Calu3 (cell line): Measurements from ENCODE around the gene FMN1. TPM values are rescaled to one million over a fixed set of nuclear protein-coding genes. Genes with fewer than 3 reads are reported as not detected.

Source experiments
- BruUV-seq: library from RNA; stranded (reverse); fragments of 400-500 nt; replicated peaks from 2 replicates; lab custom pipeline; 2021; lab: Mats Ljungman, UMichigan
- CTCF ChIA-PET: fragments of 300-600 bp; sonication (Branson Sonifier 250); formaldehyde crosslinking; loops from one replicate; lab custom pipeline; 2022; ENCODE audit warnings: antibody characterized with exemption; lab: Charles Lee
- DNase-seq: peaks from one replicate; pipeline ENCODE4 v3.0.0; 2022
- H3K27ac Mint-ChIP-seq: one replicate; pipeline ENCODE4 v1.8.0; 2022; ENCODE audit warnings: mixed read lengths; ENCODE audit not compliant: unreplicated experiment
- H3K27me3 Mint-ChIP-seq: one replicate; pipeline ENCODE4 v1.8.0; 2022; ENCODE audit warnings: mixed read lengths; ENCODE audit not compliant: unreplicated experiment
- H3K36me3 Mint-ChIP-seq: one replicate; pipeline ENCODE4 v1.8.0; 2022; ENCODE audit warnings: mild to moderate bottlenecking, moderate library complexity, mixed read lengths; ENCODE audit not compliant: insufficient read depth, unreplicated experiment
- H3K4me1 Mint-ChIP-seq: one replicate; pipeline ENCODE4 v1.8.0; 2022; ENCODE audit warnings: mild to moderate bottlenecking, low read depth, mixed read lengths; ENCODE audit not compliant: unreplicated experiment
- H3K4me3 Mint-ChIP-seq: one replicate; pipeline ENCODE4 v1.8.0; 2022; ENCODE audit warnings: mild to moderate bottlenecking, low read depth, moderate library complexity, mixed read lengths; ENCODE audit not compliant: unreplicated experiment
- H3K9me3 Mint-ChIP-seq: one replicate; pipeline ENCODE4 v1.8.0; 2022; ENCODE audit warnings: low read depth, mixed read lengths; ENCODE audit not compliant: unreplicated experiment
- intact Hi-C: fragments of 100-400 bp; cut with micrococcal nuclease; formaldehyde crosslinking; loops from one replicate; pipeline ENCODE4 v1.10.0; 2022; ENCODE audit not compliant: unreplicated experiment
- total RNA-seq: library from RNA; stranded (reverse); gene quantifications from 2 replicates; pipeline ENCODE4 v1.2.3, GENCODE V29; 2022
- TF ChIP-seq, protein P1 (sequence below): fragments of 200-600 bp; IDR thresholded peaks from one replicate; pipeline ENCODE4 v1.8.0; 2022; ENCODE audit warnings: antibody characterized with exemption; ENCODE audit not compliant: unreplicated experiment

Gene FMN1
- total RNA-seq, 1 experiment from 2014 or later = 7.1 TPM

DNA sequence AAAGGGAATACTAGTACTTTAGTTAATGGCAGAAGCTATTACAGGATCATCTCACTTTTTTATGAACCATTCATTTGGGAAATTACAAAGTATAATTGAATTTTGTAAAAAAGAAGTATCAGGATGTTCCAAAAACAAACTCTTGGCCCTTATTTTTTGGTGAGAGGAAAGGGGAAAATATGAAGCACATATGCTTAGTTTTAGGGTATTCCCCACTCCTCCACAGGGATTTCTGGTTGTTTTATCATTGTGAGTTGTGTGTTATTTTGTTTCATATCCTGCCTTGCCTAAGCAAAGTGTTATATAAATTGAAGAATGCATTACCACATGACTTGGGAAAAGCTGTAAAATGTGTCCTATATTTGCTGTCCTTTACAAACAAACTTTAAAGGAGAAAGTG lies 227.0 kb downstream of the FMN1 start:
- no peaks in the 10 kb centered on the region for H3K9me3 Mint-ChIP-seq
- CTCF ChIA-PET = no interaction called here
- intact Hi-C loops = no loop called here

DNA sequence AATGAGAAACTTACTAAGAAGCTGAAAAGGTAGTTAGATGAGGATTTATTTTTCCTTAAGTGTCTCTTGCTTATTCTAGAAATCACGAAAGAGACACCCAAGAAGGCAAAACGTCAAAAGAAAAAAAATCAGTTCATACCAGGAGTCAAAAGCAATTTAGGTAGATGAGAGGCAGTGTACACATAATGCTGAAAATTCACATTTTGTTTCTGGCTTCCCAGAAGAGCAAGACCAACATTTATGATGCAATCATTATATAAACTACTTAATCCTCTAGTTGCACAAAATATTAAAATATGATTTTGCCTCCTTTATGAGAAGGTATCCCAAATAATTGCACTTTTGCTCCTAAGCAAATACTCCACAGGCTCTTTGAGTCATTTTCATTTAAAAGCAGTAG lies 228.0 kb downstream of the FMN1 start:
- intact Hi-C loops = no loop called here
- Mint-ChIP-seq H3K4me3 (no peak overlapping the region), H3K9me3 (no peaks in the 10 kb centered on the region), H3K27ac (no peak overlapping the region), H3K4me1 (no peaks in the 10 kb centered on the region), H3K27me3 (no peaks in the 10 kb centered on the region), H3K36me3 (no peaks in the 10 kb centered on the region)
- CTCF ChIA-PET = no interaction called here
- TF ChIP-seq, protein P1, sequence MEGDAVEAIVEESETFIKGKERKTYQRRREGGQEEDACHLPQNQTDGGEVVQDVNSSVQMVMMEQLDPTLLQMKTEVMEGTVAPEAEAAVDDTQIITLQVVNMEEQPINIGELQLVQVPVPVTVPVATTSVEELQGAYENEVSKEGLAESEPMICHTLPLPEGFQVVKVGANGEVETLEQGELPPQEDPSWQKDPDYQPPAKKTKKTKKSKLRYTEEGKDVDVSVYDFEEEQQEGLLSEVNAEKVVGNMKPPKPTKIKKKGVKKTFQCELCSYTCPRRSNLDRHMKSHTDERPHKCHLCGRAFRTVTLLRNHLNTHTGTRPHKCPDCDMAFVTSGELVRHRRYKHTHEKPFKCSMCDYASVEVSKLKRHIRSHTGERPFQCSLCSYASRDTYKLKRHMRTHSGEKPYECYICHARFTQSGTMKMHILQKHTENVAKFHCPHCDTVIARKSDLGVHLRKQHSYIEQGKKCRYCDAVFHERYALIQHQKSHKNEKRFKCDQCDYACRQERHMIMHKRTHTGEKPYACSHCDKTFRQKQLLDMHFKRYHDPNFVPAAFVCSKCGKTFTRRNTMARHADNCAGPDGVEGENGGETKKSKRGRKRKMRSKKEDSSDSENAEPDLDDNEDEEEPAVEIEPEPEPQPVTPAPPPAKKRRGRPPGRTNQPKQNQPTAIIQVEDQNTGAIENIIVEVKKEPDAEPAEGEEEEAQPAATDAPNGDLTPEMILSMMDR = no peak
- DNase-seq = no peak
- BruUV-seq = no TSS peak

More for the DNA sequence above, 227.0 kb downstream of the FMN1 start:
- Mint-ChIP-seq H3K36me3 (no peaks in the 10 kb centered on the region), H3K4me1 (no peaks in the 10 kb centered on the region), H3K4me3 (no peak overlapping the region), H3K27me3 (no peaks in the 10 kb centered on the region), H3K27ac (no peak overlapping the region)
- TF ChIP-seq, protein P1 = no peak
- no TSS peak for BruUV-seq
- no peak for DNase-seq

DNA sequence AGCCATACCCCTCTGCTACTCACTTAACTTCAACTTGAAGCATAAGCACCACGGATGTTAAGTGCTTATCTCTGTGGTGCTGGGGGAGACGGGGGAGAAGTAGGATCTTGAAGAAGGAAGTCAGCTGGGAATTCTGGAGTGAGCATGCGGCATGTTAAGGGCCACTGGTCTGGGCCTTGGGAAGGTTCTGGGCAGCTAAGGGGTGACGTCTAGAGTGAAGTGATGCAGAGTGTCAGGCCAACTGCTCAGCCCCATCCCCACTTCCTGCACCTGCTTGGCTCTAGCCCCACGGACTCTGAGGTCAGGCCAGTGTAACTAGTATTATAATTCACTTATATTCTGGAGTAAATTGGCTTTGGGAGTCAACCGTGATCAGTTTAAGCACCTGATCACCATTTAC lies 228.6 kb downstream of the FMN1 start:
- H3K27me3 Mint-ChIP-seq = no peaks in the 10 kb centered on the region
- no peak overlapping the region for H3K4me3 Mint-ChIP-seq
- H3K9me3 Mint-ChIP-seq = no peaks in the 10 kb centered on the region
- H3K27ac Mint-ChIP-seq = no peak overlapping the region
- BruUV-seq = no TSS peak
- intact Hi-C loops = no loop called here
- no peak for DNase-seq
- no peaks in the 10 kb centered on the region for H3K36me3 Mint-ChIP-seq
- no peaks in the 10 kb centered on the region for H3K4me1 Mint-ChIP-seq
- CTCF ChIA-PET = no interaction called here
- TF ChIP-seq, protein P1 = no peak

DNA sequence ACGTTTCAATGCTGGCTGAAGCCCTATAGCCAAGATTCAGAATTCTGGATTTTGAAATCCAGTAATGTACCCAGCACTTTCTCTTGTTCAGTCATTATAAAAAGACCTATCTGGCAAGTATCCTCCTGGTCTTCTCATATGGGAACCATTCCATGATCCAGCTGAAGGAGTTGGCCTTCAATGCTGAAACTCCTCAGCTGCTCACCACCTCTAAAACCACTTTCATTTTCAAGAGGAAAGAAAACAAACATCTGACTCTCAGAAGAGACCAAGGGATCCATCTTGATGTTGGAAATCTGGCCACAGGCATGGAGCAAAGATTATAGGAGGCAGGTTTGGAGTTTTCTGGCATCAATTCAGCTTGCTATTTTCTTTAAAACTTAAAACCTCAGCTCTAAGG lies 235.4 kb downstream of the FMN1 start:
- Mint-ChIP-seq H3K27me3 (no peaks in the 10 kb centered on the region), H3K4me3 (no peak overlapping the region), H3K9me3 (no peaks in the 10 kb centered on the region), H3K27ac (no peak overlapping the region), H3K4me1 (no peaks in the 10 kb centered on the region), H3K36me3 (no peaks in the 10 kb centered on the region)
- intact Hi-C loops = loop anchor here (10.0 kb wide), 1 partner anchor 114 kb away; no protein-coding TSS in a partner anchor
- no TSS peak for BruUV-seq
- no peak for DNase-seq
- CTCF ChIA-PET = interaction anchor here (0.6 kb wide), 1 partner anchor 23 kb away, joined by 3 read pairs; no protein-coding TSS in a partner anchor
- TF ChIP-seq, protein P1 = no peak
